ENCODE measurements around the gene NCKAP1. TPM values are rescaled to one million over a fixed set of nuclear protein-coding genes. Genes with fewer than 3 reads are reported as not detected.

The NCKAP1 gene, protein sequence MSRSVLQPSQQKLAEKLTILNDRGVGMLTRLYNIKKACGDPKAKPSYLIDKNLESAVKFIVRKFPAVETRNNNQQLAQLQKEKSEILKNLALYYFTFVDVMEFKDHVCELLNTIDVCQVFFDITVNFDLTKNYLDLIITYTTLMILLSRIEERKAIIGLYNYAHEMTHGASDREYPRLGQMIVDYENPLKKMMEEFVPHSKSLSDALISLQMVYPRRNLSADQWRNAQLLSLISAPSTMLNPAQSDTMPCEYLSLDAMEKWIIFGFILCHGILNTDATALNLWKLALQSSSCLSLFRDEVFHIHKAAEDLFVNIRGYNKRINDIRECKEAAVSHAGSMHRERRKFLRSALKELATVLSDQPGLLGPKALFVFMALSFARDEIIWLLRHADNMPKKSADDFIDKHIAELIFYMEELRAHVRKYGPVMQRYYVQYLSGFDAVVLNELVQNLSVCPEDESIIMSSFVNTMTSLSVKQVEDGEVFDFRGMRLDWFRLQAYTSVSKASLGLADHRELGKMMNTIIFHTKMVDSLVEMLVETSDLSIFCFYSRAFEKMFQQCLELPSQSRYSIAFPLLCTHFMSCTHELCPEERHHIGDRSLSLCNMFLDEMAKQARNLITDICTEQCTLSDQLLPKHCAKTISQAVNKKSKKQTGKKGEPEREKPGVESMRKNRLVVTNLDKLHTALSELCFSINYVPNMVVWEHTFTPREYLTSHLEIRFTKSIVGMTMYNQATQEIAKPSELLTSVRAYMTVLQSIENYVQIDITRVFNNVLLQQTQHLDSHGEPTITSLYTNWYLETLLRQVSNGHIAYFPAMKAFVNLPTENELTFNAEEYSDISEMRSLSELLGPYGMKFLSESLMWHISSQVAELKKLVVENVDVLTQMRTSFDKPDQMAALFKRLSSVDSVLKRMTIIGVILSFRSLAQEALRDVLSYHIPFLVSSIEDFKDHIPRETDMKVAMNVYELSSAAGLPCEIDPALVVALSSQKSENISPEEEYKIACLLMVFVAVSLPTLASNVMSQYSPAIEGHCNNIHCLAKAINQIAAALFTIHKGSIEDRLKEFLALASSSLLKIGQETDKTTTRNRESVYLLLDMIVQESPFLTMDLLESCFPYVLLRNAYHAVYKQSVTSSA
- polyA plus RNA-seq (2011; rRNA removed): 194 and 201 TPM in 2 replicates
- polyA plus RNA-seq (2012; cell fraction: cytosol; rRNA removed): 63.8 and 70.9 TPM in 2 replicates
- polyA plus RNA-seq (2012; cell fraction: nucleus; rRNA removed): 26.5 and 28.7 TPM in 2 replicates
- polyA plus RNA-seq (2017; fragmentation: RNase III; extraction: RNeasy Plus Mini Kit Qiagen cat#74134 plus additional on column Dnase treatment): 89.4 to 106 TPM (median 98.8 TPM) in 3 replicates
- 71.5 and 81.4 TPM in 2 replicates for polyA minus RNA-seq (2011; rRNA and poly(A)+ RNA removed)

DNA sequence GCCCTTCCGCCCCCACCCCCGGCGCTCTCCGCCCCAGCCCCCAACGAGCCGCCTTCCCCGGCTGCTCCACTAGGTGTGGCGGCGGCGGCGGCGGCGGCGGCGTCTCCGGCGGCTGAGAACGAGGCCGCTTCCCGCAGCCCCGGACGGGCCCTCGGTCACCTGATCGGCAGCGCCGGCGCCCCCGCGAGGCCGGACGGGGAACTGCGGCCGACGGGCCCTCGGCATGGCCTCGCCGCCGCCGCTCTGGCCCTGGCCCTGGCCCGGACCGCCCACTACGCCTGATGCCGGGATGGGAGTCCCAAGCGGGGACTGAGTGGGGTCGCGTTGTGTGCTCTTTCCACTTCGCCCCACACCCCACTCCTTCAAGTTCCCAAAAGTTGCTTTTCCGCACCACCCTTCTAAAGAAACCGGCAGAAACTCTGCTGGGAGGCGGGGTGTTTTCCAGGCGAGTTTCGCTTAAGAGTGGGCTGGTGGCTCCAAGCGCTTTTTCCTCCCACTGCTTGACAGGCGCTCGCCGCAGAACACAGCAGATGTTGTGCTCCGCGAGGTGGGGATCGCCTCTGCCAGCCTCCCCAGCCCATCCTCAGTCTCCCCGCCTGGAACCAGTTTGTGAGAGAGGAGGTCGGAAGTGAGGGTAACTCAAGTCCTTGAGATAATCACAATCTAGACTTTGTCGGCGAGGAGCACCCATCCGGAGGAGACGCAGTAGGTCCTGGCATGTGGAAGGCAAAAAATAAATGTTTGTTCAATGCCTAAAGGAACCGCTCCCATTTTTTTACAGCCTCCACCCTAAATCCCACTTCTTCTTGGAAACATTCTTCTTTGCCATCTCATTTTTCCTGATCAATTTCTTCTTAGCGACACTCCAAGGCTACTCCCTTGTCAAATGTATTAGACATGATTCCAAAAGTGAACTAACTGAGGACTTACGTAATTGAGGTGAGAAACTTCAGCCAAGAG, at the start of gene NCKAP1:
TSS of gene NCKAP1 (minus strand) at position 117 of the 960 bp plus-strand sequence. CDS start 358 bp downstream, outside the sequence.
- Histone ChIP-seq H3K4me1 (peaks cover 33% of the 10 kb centered on the region), H3K9me3 (no peaks in the 10 kb centered on the region), H3K4me3 (peak within 1 kb of the TSS; percentile 92), H3K4me2 (peak within 1 kb of the TSS; percentile 97), H3K27ac (peak within 1 kb of the TSS; percentile 96 to 98)
- WGBS (ENCODE audit: missing lambda C conversion rate): 8% methylated on average over 25 of the region's 68 CpGs
- ATAC-seq: peak; percentile 84 to 91
- peak; percentile 62 to 89 for DNase-seq (ENCODE audit: low read depth in 1 of 2, low spot score in 1 of 2)
- ChIA-PET POLR2A (no interaction called here), CTCF (interaction anchor here (0.8 to 1.2 kb wide), 6 partner anchors 12 to 28 kb away, joined by 3 to 5 read pairs (median 3); no protein-coding TSS in a partner anchor)
- FAIRE-seq: no peak
- TF ChIP-seq JUN (IDR thresholded peaks at IDR 0.05): peak; percentile 7 to 71; a peak in 3 of 5 replicates
- no peak for TF ChIP-seq NR3C1 (IDR thresholded peaks at IDR 0.05)
- TF ChIP-seq HOXB5 (CRISPR knock-in tag; IDR thresholded peaks at IDR 0.05): no peak
- TF ChIP-seq SMC3 (IDR thresholded peaks at IDR 0.05): peak; percentile 53
- TF ChIP-seq PHF8 (IDR thresholded peaks at IDR 0.05; ENCODE audit: borderline replicate concordance, low read depth): no peak; the same call in 1 of the 2 replicates
- TF ChIP-seq EHMT2 (IDR thresholded peaks at IDR 0.05; ENCODE audit: low read depth): no peak
- TF ChIP-seq, protein P1, sequence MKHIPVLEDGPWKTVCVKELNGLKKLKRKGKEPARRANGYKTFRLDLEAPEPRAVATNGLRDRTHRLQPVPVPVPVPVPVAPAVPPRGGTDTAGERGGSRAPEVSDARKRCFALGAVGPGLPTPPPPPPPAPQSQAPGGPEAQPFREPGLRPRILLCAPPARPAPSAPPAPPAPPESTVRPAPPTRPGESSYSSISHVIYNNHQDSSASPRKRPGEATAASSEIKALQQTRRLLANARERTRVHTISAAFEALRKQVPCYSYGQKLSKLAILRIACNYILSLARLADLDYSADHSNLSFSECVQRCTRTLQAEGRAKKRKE (CRISPR knock-in tag; IDR thresholded peaks at IDR 0.05; ENCODE audit: low read depth): no peak
- peak; percentile 11 to 54; a peak in 4 of 5 replicates for TF ChIP-seq RAD21 (conservative IDR thresholded peaks at IDR 0.05 in 1 of 2, IDR thresholded peaks at IDR 0.05 in 1 of 2)
- no peak for TF ChIP-seq CEBPB (IDR thresholded peaks at IDR 0.05)
- TF ChIP-seq BHLHE40 (IDR thresholded peaks at IDR 0.05; ENCODE audit: low read depth, low read length): no peak
- TF ChIP-seq EHF (CRISPR knock-in tag; IDR thresholded peaks at IDR 0.05): no peak
- no peak for TF ChIP-seq TFCP2L1 (CRISPR knock-in tag; IDR thresholded peaks at IDR 0.05)
- TF ChIP-seq CHD4 (IDR thresholded peaks at IDR 0.05; ENCODE audit: borderline replicate concordance): no peak
- TF ChIP-seq, protein P2, sequence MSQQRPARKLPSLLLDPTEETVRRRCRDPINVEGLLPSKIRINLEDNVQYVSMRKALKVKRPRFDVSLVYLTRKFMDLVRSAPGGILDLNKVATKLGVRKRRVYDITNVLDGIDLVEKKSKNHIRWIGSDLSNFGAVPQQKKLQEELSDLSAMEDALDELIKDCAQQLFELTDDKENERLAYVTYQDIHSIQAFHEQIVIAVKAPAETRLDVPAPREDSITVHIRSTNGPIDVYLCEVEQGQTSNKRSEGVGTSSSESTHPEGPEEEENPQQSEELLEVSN (IDR thresholded peaks at IDR 0.05; ENCODE audit: borderline replicate concordance, low read depth): peak; percentile 29; the same call in 1 of the 2 replicates
- TF ChIP-seq RARB (CRISPR knock-in tag; IDR thresholded peaks at IDR 0.05): no peak
- no peak for TF ChIP-seq EP300 (IDR thresholded peaks at IDR 0.05)
- TF ChIP-seq, protein P3, sequence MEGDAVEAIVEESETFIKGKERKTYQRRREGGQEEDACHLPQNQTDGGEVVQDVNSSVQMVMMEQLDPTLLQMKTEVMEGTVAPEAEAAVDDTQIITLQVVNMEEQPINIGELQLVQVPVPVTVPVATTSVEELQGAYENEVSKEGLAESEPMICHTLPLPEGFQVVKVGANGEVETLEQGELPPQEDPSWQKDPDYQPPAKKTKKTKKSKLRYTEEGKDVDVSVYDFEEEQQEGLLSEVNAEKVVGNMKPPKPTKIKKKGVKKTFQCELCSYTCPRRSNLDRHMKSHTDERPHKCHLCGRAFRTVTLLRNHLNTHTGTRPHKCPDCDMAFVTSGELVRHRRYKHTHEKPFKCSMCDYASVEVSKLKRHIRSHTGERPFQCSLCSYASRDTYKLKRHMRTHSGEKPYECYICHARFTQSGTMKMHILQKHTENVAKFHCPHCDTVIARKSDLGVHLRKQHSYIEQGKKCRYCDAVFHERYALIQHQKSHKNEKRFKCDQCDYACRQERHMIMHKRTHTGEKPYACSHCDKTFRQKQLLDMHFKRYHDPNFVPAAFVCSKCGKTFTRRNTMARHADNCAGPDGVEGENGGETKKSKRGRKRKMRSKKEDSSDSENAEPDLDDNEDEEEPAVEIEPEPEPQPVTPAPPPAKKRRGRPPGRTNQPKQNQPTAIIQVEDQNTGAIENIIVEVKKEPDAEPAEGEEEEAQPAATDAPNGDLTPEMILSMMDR (IDR thresholded peaks at IDR 0.05): peak; percentile 74
- TF ChIP-seq, protein P4, sequence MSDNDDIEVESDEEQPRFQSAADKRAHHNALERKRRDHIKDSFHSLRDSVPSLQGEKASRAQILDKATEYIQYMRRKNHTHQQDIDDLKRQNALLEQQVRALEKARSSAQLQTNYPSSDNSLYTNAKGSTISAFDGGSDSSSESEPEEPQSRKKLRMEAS (IDR thresholded peaks at IDR 0.05): peak; percentile 46
- no peak for TF ChIP-seq FOSL2 (IDR thresholded peaks at IDR 0.05)
- no peak for TF ChIP-seq FOSL2 (CRISPR knock-in tag; IDR thresholded peaks at IDR 0.05)
